ENCODE data around the gene IGSF10.

The IGSF10 gene

DNA sequence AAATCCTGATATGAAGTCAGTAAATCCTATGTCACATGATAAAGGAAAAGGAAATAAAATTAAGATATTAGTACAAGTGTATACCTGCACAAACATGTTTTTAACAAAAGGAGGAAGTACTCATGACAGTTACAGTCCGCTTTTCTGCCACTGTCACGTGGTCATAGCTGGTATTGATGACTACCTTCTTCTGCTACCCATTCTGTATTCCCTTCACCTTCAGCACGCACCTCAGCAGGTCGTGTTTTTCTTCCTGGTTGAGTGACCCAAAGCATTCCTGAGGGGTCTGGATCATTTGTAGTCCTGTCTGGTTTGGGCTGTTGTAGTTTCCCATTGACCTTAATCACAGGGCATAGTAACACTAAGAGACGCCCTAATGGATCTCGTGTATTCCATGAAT, 41.1 kb downstream of the IGSF10 start (continued):
- TF ChIP-seq, protein P1, sequence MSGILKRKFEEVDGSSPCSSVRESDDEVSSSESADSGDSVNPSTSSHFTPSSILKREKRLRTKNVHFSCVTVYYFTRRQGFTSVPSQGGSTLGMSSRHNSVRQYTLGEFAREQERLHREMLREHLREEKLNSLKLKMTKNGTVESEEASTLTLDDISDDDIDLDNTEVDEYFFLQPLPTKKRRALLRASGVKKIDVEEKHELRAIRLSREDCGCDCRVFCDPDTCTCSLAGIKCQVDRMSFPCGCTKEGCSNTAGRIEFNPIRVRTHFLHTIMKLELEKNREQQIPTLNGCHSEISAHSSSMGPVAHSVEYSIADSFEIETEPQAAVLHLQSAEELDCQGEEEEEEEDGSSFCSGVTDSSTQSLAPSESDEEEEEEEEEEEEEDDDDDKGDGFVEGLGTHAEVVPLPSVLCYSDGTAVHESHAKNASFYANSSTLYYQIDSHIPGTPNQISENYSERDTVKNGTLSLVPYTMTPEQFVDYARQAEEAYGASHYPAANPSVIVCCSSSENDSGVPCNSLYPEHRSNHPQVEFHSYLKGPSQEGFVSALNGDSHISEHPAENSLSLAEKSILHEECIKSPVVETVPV (CRISPR knock-in tag; IDR thresholded peaks at IDR 0.05): no peak
- TF ChIP-seq, protein P2, sequence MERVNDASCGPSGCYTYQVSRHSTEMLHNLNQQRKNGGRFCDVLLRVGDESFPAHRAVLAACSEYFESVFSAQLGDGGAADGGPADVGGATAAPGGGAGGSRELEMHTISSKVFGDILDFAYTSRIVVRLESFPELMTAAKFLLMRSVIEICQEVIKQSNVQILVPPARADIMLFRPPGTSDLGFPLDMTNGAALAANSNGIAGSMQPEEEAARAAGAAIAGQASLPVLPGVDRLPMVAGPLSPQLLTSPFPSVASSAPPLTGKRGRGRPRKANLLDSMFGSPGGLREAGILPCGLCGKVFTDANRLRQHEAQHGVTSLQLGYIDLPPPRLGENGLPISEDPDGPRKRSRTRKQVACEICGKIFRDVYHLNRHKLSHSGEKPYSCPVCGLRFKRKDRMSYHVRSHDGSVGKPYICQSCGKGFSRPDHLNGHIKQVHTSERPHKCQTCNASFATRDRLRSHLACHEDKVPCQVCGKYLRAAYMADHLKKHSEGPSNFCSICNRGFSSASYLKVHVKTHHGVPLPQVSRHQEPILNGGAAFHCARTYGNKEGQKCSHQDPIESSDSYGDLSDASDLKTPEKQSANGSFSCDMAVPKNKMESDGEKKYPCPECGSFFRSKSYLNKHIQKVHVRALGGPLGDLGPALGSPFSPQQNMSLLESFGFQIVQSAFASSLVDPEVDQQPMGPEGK (CRISPR knock-in tag; IDR thresholded peaks at IDR 0.05; ENCODE audit: borderline replicate concordance): no peak

DNA sequence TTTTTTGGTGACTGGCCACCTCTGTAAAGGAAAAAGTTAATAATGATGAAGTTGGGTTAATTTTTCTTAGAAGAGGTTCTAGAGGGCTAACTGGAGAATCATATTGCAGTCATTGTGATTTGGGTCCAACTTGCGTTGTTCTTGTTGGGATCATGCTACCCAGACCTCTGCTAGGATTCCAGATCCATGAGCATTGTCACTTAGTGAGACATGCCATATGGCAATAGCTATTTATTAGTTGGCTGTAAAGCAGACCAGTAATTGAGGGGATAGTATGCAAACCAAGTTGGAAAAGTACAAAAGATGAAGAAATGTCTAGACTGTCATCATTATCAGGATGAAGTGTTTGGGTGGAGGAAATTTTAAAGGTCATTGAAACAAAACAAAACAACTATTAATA, 45.6 kb downstream of the IGSF10 start:
- ATAC-seq: no peak

GRCh38 chr3:151412989-151413388, 47.9 kb downstream of the IGSF10 start:
- TF ChIP-seq ZFP3 (CRISPR knock-in tag; IDR thresholded peaks at IDR 0.05): no peak
- TF ChIP-seq OSR1 (CRISPR knock-in tag; IDR thresholded peaks at IDR 0.05): no peak
- no peak for TF ChIP-seq TOX (CRISPR knock-in tag; IDR thresholded peaks at IDR 0.05; ENCODE audit: borderline replicate concordance)
- no peak for TF ChIP-seq SNAI2 (CRISPR knock-in tag; IDR thresholded peaks at IDR 0.05)
- TF ChIP-seq, protein P3, sequence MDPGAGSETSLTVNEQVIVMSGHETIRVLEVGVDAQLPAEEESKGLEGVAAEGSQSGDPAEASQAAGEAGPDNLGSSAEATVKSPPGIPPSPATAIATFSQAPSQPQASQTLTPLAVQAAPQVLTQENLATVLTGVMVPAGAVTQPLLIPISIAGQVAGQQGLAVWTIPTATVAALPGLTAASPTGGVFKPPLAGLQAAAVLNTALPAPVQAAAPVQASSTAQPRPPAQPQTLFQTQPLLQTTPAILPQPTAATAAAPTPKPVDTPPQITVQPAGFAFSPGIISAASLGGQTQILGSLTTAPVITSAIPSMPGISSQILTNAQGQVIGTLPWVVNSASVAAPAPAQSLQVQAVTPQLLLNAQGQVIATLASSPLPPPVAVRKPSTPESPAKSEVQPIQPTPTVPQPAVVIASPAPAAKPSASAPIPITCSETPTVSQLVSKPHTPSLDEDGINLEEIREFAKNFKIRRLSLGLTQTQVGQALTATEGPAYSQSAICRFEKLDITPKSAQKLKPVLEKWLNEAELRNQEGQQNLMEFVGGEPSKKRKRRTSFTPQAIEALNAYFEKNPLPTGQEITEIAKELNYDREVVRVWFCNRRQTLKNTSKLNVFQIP (CRISPR knock-in tag; IDR thresholded peaks at IDR 0.05; ENCODE audit: borderline replicate concordance, low read depth): no peak
- TF ChIP-seq, protein P4, sequence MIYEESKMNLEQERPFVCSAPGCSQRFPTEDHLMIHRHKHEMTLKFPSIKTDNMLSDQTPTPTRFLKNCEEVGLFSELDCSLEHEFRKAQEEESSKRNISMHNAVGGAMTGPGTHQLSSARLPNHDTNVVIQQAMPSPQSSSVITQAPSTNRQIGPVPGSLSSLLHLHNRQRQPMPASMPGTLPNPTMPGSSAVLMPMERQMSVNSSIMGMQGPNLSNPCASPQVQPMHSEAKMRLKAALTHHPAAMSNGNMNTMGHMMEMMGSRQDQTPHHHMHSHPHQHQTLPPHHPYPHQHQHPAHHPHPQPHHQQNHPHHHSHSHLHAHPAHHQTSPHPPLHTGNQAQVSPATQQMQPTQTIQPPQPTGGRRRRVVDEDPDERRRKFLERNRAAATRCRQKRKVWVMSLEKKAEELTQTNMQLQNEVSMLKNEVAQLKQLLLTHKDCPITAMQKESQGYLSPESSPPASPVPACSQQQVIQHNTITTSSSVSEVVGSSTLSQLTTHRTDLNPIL (CRISPR knock-in tag; IDR thresholded peaks at IDR 0.05; ENCODE audit: low read depth): no peak
- no peak for TF ChIP-seq ZC3H10 (CRISPR knock-in tag; IDR thresholded peaks at IDR 0.05)
- TF ChIP-seq, protein P5, sequence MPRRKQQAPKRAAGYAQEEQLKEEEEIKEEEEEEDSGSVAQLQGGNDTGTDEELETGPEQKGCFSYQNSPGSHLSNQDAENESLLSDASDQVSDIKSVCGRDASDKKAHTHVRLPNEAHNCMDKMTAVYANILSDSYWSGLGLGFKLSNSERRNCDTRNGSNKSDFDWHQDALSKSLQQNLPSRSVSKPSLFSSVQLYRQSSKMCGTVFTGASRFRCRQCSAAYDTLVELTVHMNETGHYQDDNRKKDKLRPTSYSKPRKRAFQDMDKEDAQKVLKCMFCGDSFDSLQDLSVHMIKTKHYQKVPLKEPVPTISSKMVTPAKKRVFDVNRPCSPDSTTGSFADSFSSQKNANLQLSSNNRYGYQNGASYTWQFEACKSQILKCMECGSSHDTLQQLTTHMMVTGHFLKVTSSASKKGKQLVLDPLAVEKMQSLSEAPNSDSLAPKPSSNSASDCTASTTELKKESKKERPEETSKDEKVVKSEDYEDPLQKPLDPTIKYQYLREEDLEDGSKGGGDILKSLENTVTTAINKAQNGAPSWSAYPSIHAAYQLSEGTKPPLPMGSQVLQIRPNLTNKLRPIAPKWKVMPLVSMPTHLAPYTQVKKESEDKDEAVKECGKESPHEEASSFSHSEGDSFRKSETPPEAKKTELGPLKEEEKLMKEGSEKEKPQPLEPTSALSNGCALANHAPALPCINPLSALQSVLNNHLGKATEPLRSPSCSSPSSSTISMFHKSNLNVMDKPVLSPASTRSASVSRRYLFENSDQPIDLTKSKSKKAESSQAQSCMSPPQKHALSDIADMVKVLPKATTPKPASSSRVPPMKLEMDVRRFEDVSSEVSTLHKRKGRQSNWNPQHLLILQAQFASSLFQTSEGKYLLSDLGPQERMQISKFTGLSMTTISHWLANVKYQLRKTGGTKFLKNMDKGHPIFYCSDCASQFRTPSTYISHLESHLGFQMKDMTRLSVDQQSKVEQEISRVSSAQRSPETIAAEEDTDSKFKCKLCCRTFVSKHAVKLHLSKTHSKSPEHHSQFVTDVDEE (CRISPR knock-in tag; IDR thresholded peaks at IDR 0.05): no peak
- TF ChIP-seq CSDC2 (CRISPR knock-in tag; IDR thresholded peaks at IDR 0.05): no peak
- ATAC-seq: no peak

More for the DNA sequence above, 45.6 kb downstream of the IGSF10 start:
- TF ChIP-seq, protein P2 (CRISPR knock-in tag; IDR thresholded peaks at IDR 0.05; ENCODE audit: borderline replicate concordance): no peak
- no peak for TF ChIP-seq SNAI2 (CRISPR knock-in tag; IDR thresholded peaks at IDR 0.05)
- TF ChIP-seq, protein P3 (CRISPR knock-in tag; IDR thresholded peaks at IDR 0.05; ENCODE audit: borderline replicate concordance, low read depth): no peak
- no peak for TF ChIP-seq CSDC2 (CRISPR knock-in tag; IDR thresholded peaks at IDR 0.05)
- no peak for TF ChIP-seq ZC3H10 (CRISPR knock-in tag; IDR thresholded peaks at IDR 0.05)
- TF ChIP-seq, protein P1 (CRISPR knock-in tag; IDR thresholded peaks at IDR 0.05): no peak
- no peak for TF ChIP-seq RARB (CRISPR knock-in tag; IDR thresholded peaks at IDR 0.05)
